HEK293 (cell line): ENCODE data around the gene CENPP.

ENCODE experiments used
- HOXD13 ChIP-seq: sonication (generic); formaldehyde crosslinking; IDR thresholded peaks from 2 replicates; pipeline ENCODE4 v1.8.0; 2022; ENCODE audit warnings: missing genetic modification reagents, borderline replicate concordance
- ZNF354C ChIP-seq: fragments of 450-650 bp; formaldehyde crosslinking; IDR thresholded peaks from 2 replicates; pipeline ENCODE4 v1.5.1; 2016; ENCODE audit warnings: missing biosample characterization, missing genetic modification characterization, low read depth, borderline replicate concordance
- ZNF501 ChIP-seq: fragments of 450-650 bp; formaldehyde crosslinking; IDR thresholded peaks from 2 replicates; pipeline ENCODE4 v1.5.1; 2016; ENCODE audit warnings: missing biosample characterization, missing genetic modification characterization
- TF ChIP-seq, protein P1 (sequence below): fragments of 450-650 bp; formaldehyde crosslinking; IDR thresholded peaks from 2 replicates; pipeline ENCODE4 v1.5.1; 2016; ENCODE audit warnings: missing biosample characterization, missing genetic modification characterization
- TF ChIP-seq, protein P2 (sequence below): fragments of 450-650 bp; formaldehyde crosslinking; IDR thresholded peaks from 2 replicates; pipeline ENCODE4 v1.5.1; 2016; ENCODE audit warnings: missing biosample characterization, missing genetic modification characterization

DNA sequence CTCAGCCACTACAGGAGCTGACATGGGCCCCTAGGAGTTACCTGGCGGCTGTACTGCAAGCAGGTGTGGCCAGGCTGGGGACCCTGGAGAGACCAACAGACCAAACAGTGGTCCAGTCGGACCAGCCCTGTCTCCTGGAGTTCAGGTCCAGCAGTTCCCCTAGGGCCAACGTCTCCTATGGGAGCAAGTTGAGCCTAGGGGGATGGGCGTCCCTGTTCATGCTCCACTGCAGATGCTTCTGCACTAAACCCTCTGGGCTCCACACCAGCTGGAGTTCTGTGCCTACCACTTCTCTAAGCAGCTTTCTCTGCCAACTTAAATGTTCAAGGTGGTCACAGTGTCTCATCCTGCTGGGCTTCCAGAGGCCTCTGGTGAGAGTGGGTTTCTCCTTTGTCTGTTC, 119.1 kb downstream of the CENPP start:
- TF ChIP-seq, protein P1, sequence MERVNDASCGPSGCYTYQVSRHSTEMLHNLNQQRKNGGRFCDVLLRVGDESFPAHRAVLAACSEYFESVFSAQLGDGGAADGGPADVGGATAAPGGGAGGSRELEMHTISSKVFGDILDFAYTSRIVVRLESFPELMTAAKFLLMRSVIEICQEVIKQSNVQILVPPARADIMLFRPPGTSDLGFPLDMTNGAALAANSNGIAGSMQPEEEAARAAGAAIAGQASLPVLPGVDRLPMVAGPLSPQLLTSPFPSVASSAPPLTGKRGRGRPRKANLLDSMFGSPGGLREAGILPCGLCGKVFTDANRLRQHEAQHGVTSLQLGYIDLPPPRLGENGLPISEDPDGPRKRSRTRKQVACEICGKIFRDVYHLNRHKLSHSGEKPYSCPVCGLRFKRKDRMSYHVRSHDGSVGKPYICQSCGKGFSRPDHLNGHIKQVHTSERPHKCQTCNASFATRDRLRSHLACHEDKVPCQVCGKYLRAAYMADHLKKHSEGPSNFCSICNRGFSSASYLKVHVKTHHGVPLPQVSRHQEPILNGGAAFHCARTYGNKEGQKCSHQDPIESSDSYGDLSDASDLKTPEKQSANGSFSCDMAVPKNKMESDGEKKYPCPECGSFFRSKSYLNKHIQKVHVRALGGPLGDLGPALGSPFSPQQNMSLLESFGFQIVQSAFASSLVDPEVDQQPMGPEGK: no peak
- TF ChIP-seq ZNF501 (no peak), ZNF354C (tag by site-specific recombination) (no peak), HOXD13 (CRISPR knock-in tag) (no peak)
- TF ChIP-seq, protein P2, sequence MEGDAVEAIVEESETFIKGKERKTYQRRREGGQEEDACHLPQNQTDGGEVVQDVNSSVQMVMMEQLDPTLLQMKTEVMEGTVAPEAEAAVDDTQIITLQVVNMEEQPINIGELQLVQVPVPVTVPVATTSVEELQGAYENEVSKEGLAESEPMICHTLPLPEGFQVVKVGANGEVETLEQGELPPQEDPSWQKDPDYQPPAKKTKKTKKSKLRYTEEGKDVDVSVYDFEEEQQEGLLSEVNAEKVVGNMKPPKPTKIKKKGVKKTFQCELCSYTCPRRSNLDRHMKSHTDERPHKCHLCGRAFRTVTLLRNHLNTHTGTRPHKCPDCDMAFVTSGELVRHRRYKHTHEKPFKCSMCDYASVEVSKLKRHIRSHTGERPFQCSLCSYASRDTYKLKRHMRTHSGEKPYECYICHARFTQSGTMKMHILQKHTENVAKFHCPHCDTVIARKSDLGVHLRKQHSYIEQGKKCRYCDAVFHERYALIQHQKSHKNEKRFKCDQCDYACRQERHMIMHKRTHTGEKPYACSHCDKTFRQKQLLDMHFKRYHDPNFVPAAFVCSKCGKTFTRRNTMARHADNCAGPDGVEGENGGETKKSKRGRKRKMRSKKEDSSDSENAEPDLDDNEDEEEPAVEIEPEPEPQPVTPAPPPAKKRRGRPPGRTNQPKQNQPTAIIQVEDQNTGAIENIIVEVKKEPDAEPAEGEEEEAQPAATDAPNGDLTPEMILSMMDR (tag by site-specific recombination): no peak
